HepG2 (cell line): ENCODE measurements around the gene C5AR1. TPM values are rescaled to one million over a fixed set of nuclear protein-coding genes. Genes with fewer than 3 reads are reported as not detected.

Experiments used
- AGO1 ChIP-seq: fragments of 200-400 bp; formaldehyde crosslinking; IDR thresholded peaks from 2 replicates; pipeline ENCODE4 v1.6.1; 2017; ENCODE audit warnings: mild to moderate bottlenecking, low read depth, low read length, moderate library complexity; ENCODE audit not compliant: poor library complexity, severe bottlenecking
- ARNTL ChIP-seq: sonication (generic); formaldehyde crosslinking; IDR thresholded peaks from 2 replicates; pipeline ENCODE4 v1.4.0; 2020; ENCODE audit warnings: mild to moderate bottlenecking, missing genetic modification reagents
- ATM ChIP-seq: fragments of 450-650 bp; IDR thresholded peaks from 2 replicates; pipeline ENCODE4 v1.7.1; 2017; ENCODE audit warnings: mild to moderate bottlenecking, borderline replicate concordance
- E2F2 ChIP-seq: sonication (generic); formaldehyde crosslinking; IDR thresholded peaks from 2 replicates; pipeline ENCODE4 v1.4.0; 2020; ENCODE audit warnings: missing genetic modification reagents, borderline replicate concordance
- ETV6 ChIP-seq: sonication (generic); formaldehyde crosslinking; conservative IDR thresholded peaks from 2 replicates; pipeline ENCODE4 v1.4.0; 2020; ENCODE audit warnings: missing genetic modification reagents
- HNF1A ChIP-seq, 2 experiments: sonication (generic) in 1 of 2; formaldehyde crosslinking in 1 of 2; IDR thresholded peaks; 2 replicates each; pipeline versions ENCODE4 v1.4.0 to v1.6.1; 2016 to 2020; ENCODE audit warnings: borderline replicate concordance in 1 of 2, low read depth in 1 of 2, mild to moderate bottlenecking in 1 of 2, missing genetic modification reagents in 1 of 2
- IRX3 ChIP-seq: sonication (generic); formaldehyde crosslinking; IDR thresholded peaks from 2 replicates; pipeline ENCODE4 v1.8.1; 2023; ENCODE audit warnings: mild to moderate bottlenecking, low read depth, missing genetic modification reagents, borderline replicate concordance
- KDM6A ChIP-seq: IDR thresholded peaks from 2 replicates; pipeline ENCODE4 v1.6.1; 2016; ENCODE audit warnings: low read depth
- KLF15 ChIP-seq: sonication (generic); formaldehyde crosslinking; IDR thresholded peaks from 2 replicates; pipeline ENCODE4 v1.8.1; 2023; ENCODE audit warnings: borderline replicate concordance, mild to moderate bottlenecking, inconsistent platforms, missing genetic modification reagents, mixed read lengths
- SP5 ChIP-seq: IDR thresholded peaks from 2 replicates; pipeline ENCODE4 v1.6.1; 2016; ENCODE audit warnings: low read depth, borderline replicate concordance
- ZBTB7A ChIP-seq: sonication (generic); formaldehyde crosslinking; IDR thresholded peaks from 2 replicates; pipeline ENCODE4 v1.8.0; 2022; ENCODE audit warnings: mild to moderate bottlenecking, missing genetic modification reagents
- ZHX1 ChIP-seq: sonication (generic); formaldehyde crosslinking; IDR thresholded peaks from 2 replicates; pipeline ENCODE4 v1.8.1; 2022; ENCODE audit warnings: low read depth, mild to moderate bottlenecking, missing genetic modification reagents
- ZMAT5 ChIP-seq: sonication (generic); formaldehyde crosslinking; IDR thresholded peaks from 2 replicates; pipeline ENCODE4 v1.5.0; 2020; ENCODE audit warnings: mild to moderate bottlenecking, low read depth, missing genetic modification reagents, borderline replicate concordance
- ZNF124 ChIP-seq: sonication (generic); formaldehyde crosslinking; IDR thresholded peaks from 2 replicates; pipeline ENCODE4 v1.4.0; 2020; ENCODE audit warnings: missing genetic modification reagents
- ZNF20 ChIP-seq: sonication (generic); formaldehyde crosslinking; IDR thresholded peaks from 2 replicates; pipeline ENCODE4 v1.4.0; 2020; ENCODE audit warnings: mild to moderate bottlenecking, moderate library complexity, missing genetic modification reagents
- ZNF234 ChIP-seq: sonication (generic); formaldehyde crosslinking; conservative IDR thresholded peaks from 2 replicates; pipeline ENCODE4 v1.5.1; 2020; ENCODE audit warnings: mild to moderate bottlenecking, missing genetic modification reagents
- ZNF749 ChIP-seq: sonication (generic); formaldehyde crosslinking; IDR thresholded peaks from 2 replicates; pipeline ENCODE4 v1.8.0; 2022; ENCODE audit warnings: mild to moderate bottlenecking, missing genetic modification reagents, moderate library complexity, borderline replicate concordance
- ZNF792 ChIP-seq: IDR thresholded peaks from 2 replicates; pipeline ENCODE4 v1.6.1; 2016
- ZNF883 ChIP-seq: sonication (generic); formaldehyde crosslinking; IDR thresholded peaks from 2 replicates; pipeline ENCODE4 v1.5.1; 2020; ENCODE audit warnings: mild to moderate bottlenecking, missing genetic modification reagents; ENCODE audit errors: not compliant biosample characterization
- polyA plus RNA-seq, 8 experiments: library from polyadenylated mRNA; depleted of rRNA in 3 of 8; stranded (reverse) in 7 of 8; unstranded in 1 of 8; fragments of >200 nt; fragmentation: Illumina TruSeq in 4 of 8; extraction: Trizol in 4 of 8; gene quantifications; 2 replicates each; pipeline versions ENCODE4 v1.2.1 to v1.2.3, GENCODE V29; 2011 to 2016; ENCODE audit warnings: low read depth in 4 of 8, missing spikeins in 1 of 8, mixed read lengths in 1 of 8; ENCODE audit not compliant: insufficient read depth in 1 of 8
- total RNA-seq, 5 experiments: library from RNA; depleted of rRNA; stranded (reverse); fragments of >200 nt; fragmentation: Illumina TruSeq; extraction: Trizol; gene quantifications; 2 replicates each; pipeline ENCODE4 v1.2.3, GENCODE V29; 2016; ENCODE audit warnings: low read depth in 1 of 5

Gene C5AR1
- total and polyA plus RNA-seq, 2 of the 13 experiments (the other 11 are each of a cell fraction or from before 2014, with no cell fraction given), result 0.07 to 1.6 TPM

GRCh38 chr19:47348819-47349795 is 39.4 kb downstream of the C5AR1 start, which contains the start of gene DHX34 (continued):
- peak; percentile 65; the same call in 1 of the 2 replicates for TF ChIP-seq SP5 (CRISPR knock-in tag)
- TF ChIP-seq ZBTB7A, result no peak
- 0 out of 2 replicates have a peak, but pooled peaks have one; percentile 52 for TF ChIP-seq ZNF124 (CRISPR knock-in tag)
- TF ChIP-seq ZNF792 (CRISPR knock-in tag), result peak; percentile 44; the same call in 1 of the 2 replicates
- no peak for TF ChIP-seq ATM
- TF ChIP-seq ETV6 (CRISPR knock-in tag), result no peak
- no peak for TF ChIP-seq IRX3 (CRISPR knock-in tag)
- TF ChIP-seq E2F2 (CRISPR knock-in tag), result no peak
- no peak for TF ChIP-seq ZNF20 (CRISPR knock-in tag)
- TF ChIP-seq KDM6A (CRISPR knock-in tag), result no peak
- no peak for TF ChIP-seq HNF1A (IDR thresholded peaks at IDR 0.05; ENCODE audit: low read depth)
- TF ChIP-seq HNF1A (CRISPR knock-in tag; IDR thresholded peaks at IDR 0.05; ENCODE audit: borderline replicate concordance), result 0 out of 2 replicates have a peak, but pooled peaks have one; percentile 24
- TF ChIP-seq ZNF234 (CRISPR knock-in tag), result no peak
- no peak for TF ChIP-seq ZNF749 (CRISPR knock-in tag)
- TF ChIP-seq KLF15 (CRISPR knock-in tag), result no peak
- no peak for TF ChIP-seq ZMAT5 (CRISPR knock-in tag)
- no peak; the same call in 1 of the 2 replicates for TF ChIP-seq ZHX1 (CRISPR knock-in tag)
- TF ChIP-seq ARNTL (CRISPR knock-in tag), result peak; percentile 83
- peak; percentile 50 for TF ChIP-seq ZNF883 (CRISPR knock-in tag)
- no peak for TF ChIP-seq AGO1
